HepG2 (cell line): ENCODE data around the gene PDZD7. TPM values are rescaled to one million over a fixed set of nuclear protein-coding genes. Genes with fewer than 3 reads are reported as not detected.

Experiments used
- BCL6 ChIP-seq: IDR thresholded peaks from 2 replicates; pipeline ENCODE4 v1.6.1; 2016; ENCODE audit warnings: missing genetic modification reagents, missing compliant biosample characterization
- BCLAF1 ChIP-seq: fragments of 450-650 bp; IDR thresholded peaks from 2 replicates; pipeline ENCODE4 v1.6.1; 2017; ENCODE audit warnings: mild to moderate bottlenecking
- CHD2 ChIP-seq: IDR thresholded peaks from 2 replicates; pipeline ENCODE4 v1.6.1; 2011; ENCODE audit warnings: low read depth, low read length, improper control_type of control experiment
- EEA1 ChIP-seq: sonication (generic); formaldehyde crosslinking; IDR thresholded peaks from 2 replicates; pipeline ENCODE4 v1.5.1; 2020; ENCODE audit warnings: mild to moderate bottlenecking, missing genetic modification reagents, borderline replicate concordance
- FOXM1 ChIP-seq: sonication (generic); formaldehyde crosslinking; IDR thresholded peaks from 2 replicates; pipeline ENCODE4 v1.5.0; 2020; ENCODE audit warnings: missing genetic modification reagents
- IKZF5 ChIP-seq: IDR thresholded peaks from 2 replicates; pipeline ENCODE4 v1.6.1; 2018; ENCODE audit warnings: missing genetic modification reagents, mild to moderate bottlenecking, missing compliant biosample characterization
- NFYB ChIP-seq: sonication (generic); formaldehyde crosslinking; IDR thresholded peaks from 2 replicates; pipeline ENCODE4 v1.4.0; 2020; ENCODE audit warnings: missing genetic modification reagents
- NR2F6 ChIP-seq, 2 experiments: IDR thresholded peaks; 2 replicates each; pipeline ENCODE4 v1.6.1; 2016; ENCODE audit warnings: antibody characterized with exemption in 1 of 2, mild to moderate bottlenecking in 1 of 2
- PHF8 ChIP-seq: sonication (generic); formaldehyde crosslinking; IDR thresholded peaks from 2 replicates; pipeline ENCODE4 v1.5.0; 2020; ENCODE audit warnings: missing genetic modification reagents
- RFX1 ChIP-seq: fragments of 450-650 bp; IDR thresholded peaks from 2 replicates; pipeline ENCODE4 v1.6.1; 2017
- SIX1 ChIP-seq: sonication (generic); formaldehyde crosslinking; IDR thresholded peaks from 2 replicates; pipeline ENCODE4 v1.4.0; 2020; ENCODE audit warnings: missing genetic modification reagents, borderline replicate concordance
- TSC22D2 ChIP-seq: sonication (generic); formaldehyde crosslinking; IDR thresholded peaks from 2 replicates; pipeline ENCODE4 v1.5.1; 2020; ENCODE audit warnings: missing genetic modification reagents, mild to moderate bottlenecking, borderline replicate concordance
- ZKSCAN8 ChIP-seq: IDR thresholded peaks from 2 replicates; pipeline ENCODE4 v1.6.1; 2016; ENCODE audit warnings: borderline replicate concordance, missing genetic modification reagents, missing compliant biosample characterization
- ZMAT3 ChIP-seq: sonication (generic); formaldehyde crosslinking; conservative IDR thresholded peaks from 2 replicates; pipeline ENCODE4 v1.7.0; 2021; ENCODE audit warnings: missing genetic modification reagents
- ZNF281 ChIP-seq: sonication (generic); formaldehyde crosslinking; IDR thresholded peaks from 2 replicates; pipeline ENCODE4 v1.4.0; 2020; ENCODE audit warnings: missing genetic modification reagents, borderline replicate concordance
- ZNF44 ChIP-seq: sonication (generic); formaldehyde crosslinking; IDR thresholded peaks from 2 replicates; pipeline ENCODE4 v1.5.1; 2020; ENCODE audit warnings: mild to moderate bottlenecking, missing genetic modification reagents
- ZNF589 ChIP-seq: sonication (generic); formaldehyde crosslinking; conservative IDR thresholded peaks from 2 replicates; pipeline ENCODE4 v1.8.0; 2022; ENCODE audit warnings: mild to moderate bottlenecking, moderate library complexity, missing genetic modification reagents
- ZNF670 ChIP-seq: sonication (generic); formaldehyde crosslinking; IDR thresholded peaks from 2 replicates; pipeline ENCODE4 v1.8.0; 2022; ENCODE audit warnings: mild to moderate bottlenecking, missing genetic modification reagents, borderline replicate concordance
- ZNF790 ChIP-seq: sonication (generic); formaldehyde crosslinking; IDR thresholded peaks from 2 replicates; pipeline ENCODE4 v1.8.0; 2022; ENCODE audit warnings: missing genetic modification reagents, mild to moderate bottlenecking, borderline replicate concordance
- ZNF800 ChIP-seq: sonication (generic); formaldehyde crosslinking; IDR thresholded peaks from 2 replicates; pipeline ENCODE4 v1.4.0; 2020; ENCODE audit warnings: missing genetic modification reagents
- polyA plus RNA-seq, 8 experiments: library from polyadenylated mRNA; depleted of rRNA in 3 of 8; stranded (reverse) in 7 of 8; unstranded in 1 of 8; fragments of >200 nt; fragmentation: Illumina TruSeq in 4 of 8; extraction: Trizol in 4 of 8; gene quantifications; 2 replicates each; pipeline versions ENCODE4 v1.2.1 to v1.2.3, GENCODE V29; 2011 to 2016; ENCODE audit warnings: low read depth in 4 of 8, missing spikeins in 1 of 8, mixed read lengths in 1 of 8; ENCODE audit not compliant: insufficient read depth in 1 of 8
- total RNA-seq, 5 experiments: library from RNA; depleted of rRNA; stranded (reverse); fragments of >200 nt; fragmentation: Illumina TruSeq; extraction: Trizol; gene quantifications; 2 replicates each; pipeline ENCODE4 v1.2.3, GENCODE V29; 2016; ENCODE audit warnings: low read depth in 1 of 5

The PDZD7 gene
- total and polyA plus RNA-seq, 2 of the 13 experiments (the other 11 are each of a cell fraction or from before 2014, with no cell fraction given): 0.58 to 0.73 TPM

- TF ChIP-seq ZNF281 (CRISPR knock-in tag) (no peak), ZNF800 (CRISPR knock-in tag) (0 out of 2 replicates have a peak, but pooled peaks have one; percentile 1), FOXM1 (CRISPR knock-in tag) (no peak), IKZF5 (CRISPR knock-in tag) (peak; percentile 30; the same call in 1 of the 2 replicates), ZKSCAN8 (CRISPR knock-in tag) (no peak), NR2F6 (IDR thresholded peaks at IDR 0.05) (no peak), NR2F6 (CRISPR knock-in tag; IDR thresholded peaks at IDR 0.05) (no peak), CHD2 (peak; percentile 97), ZNF44 (no peak), ZNF790 (CRISPR knock-in tag) (no peak), ZNF670 (CRISPR knock-in tag) (no peak), BCL6 (CRISPR knock-in tag) (peak; percentile 6; the same call in 1 of the 2 replicates), BCLAF1 (no peak), ZNF589 (CRISPR knock-in tag) (no peak; the same call in 1 of the 2 replicates), NFYB (CRISPR knock-in tag) (no peak; the same call in 1 of the 2 replicates), PHF8 (CRISPR knock-in tag) (no peak; the same call in 1 of the 2 replicates), RFX1 (no peak), TSC22D2 (CRISPR knock-in tag) (no peak), EEA1 (CRISPR knock-in tag) (no peak), ZMAT3 (CRISPR knock-in tag) (peak; percentile 2; the same call in 1 of the 2 replicates), SIX1 (CRISPR knock-in tag) (no peak)
Observed at GRCh38 chr10:101060036-101060950, 29.4 kb upstream of the PDZD7 start (continued).
